HepG2 (cell line): Measurements from ENCODE around the gene SERPINE2. TPM values are rescaled to one million over a fixed set of nuclear protein-coding genes. Genes with fewer than 3 reads are reported as not detected.

ENCODE experiments used
- ATAC-seq: fragments of 200-7000 bp; cut with Tn5 transposase; 3 replicates; pipeline ENCODE4 v1.9.1; 2020; ENCODE audit warnings: mild to moderate bottlenecking, moderate library complexity
- BruUV-seq: library from RNA; stranded (reverse); fragments of 400-500 nt; replicated peaks from 2 replicates; lab custom pipeline; 2021; lab: Mats Ljungman, UMichigan
- CTCF ChIA-PET: fragments of 300-600 bp; formaldehyde crosslinking; extraction: SDS; loops from one replicate; lab custom pipeline; 2021; ENCODE audit warnings: low total read pairs, inconsistent platforms, low intra/inter-chr PET ratio; lab: Yijun Ruan, JAX
- POLR2A ChIA-PET: fragments of 350-600 bp; sonication (Branson Sonifier 250); formaldehyde crosslinking; loops from one replicate; lab custom pipeline; 2020; ENCODE audit warnings: antibody characterized with exemption, inconsistent platforms; lab: Yijun Ruan, JAX
- DNase-seq: peaks from one replicate; pipeline ENCODE4 v3.0.0-alpha.2; 2015; ENCODE audit warnings: low spot score
- FAIRE-seq: peaks from 3 replicates; lab custom pipeline; 2011; peaks lifted over from hg19 to GRCh38; lab: Jason Lieb, UNC
- H2AFZ ChIP-seq: one replicate; pipeline ENCODE4 v1.6.1; 2011; ENCODE audit warnings: low read length, inconsistent platforms
- H3K27ac ChIP-seq: fragments of 300-600 bp; 3 replicates; pipeline ENCODE4 v1.8.0; 2011; ENCODE audit warnings: mixed run types, mild to moderate bottlenecking, mixed read lengths, low read length, inconsistent platforms; ENCODE audit not compliant: insufficient read depth; ENCODE audit errors: extremely low read length
- H3K27me3 ChIP-seq, 2 experiments: fragments of 200-600 bp in 1 of 2; 2 replicates in 1 of 2; 3 replicates in 1 of 2; pipeline versions ENCODE4 v1.6.0 to v1.8.0; 2011; ENCODE audit warnings: low read length in 2 of 2, mild to moderate bottlenecking in 2 of 2, moderate library complexity in 2 of 2, inconsistent platforms in 1 of 2; ENCODE audit not compliant: insufficient read depth in 2 of 2, control insufficient read depth in 1 of 2
- H3K36me3 ChIP-seq, 2 experiments: fragments of 200-600 bp in 1 of 2; replicated peaks in 1 of 2; 2 replicates in 1 of 2; 3 replicates in 1 of 2; pipeline versions ENCODE4 v1.5.1 to v1.8.0; 2011; ENCODE audit warnings: low read length in 2 of 2, inconsistent platforms in 1 of 2; ENCODE audit not compliant: insufficient read depth in 2 of 2, control insufficient read depth in 1 of 2
- H3K4me1 ChIP-seq: 2 replicates; pipeline ENCODE4 v1.5.1; 2012; ENCODE audit warnings: low read length, inconsistent platforms; ENCODE audit not compliant: insufficient read depth
- H3K4me2 ChIP-seq: 2 replicates; pipeline ENCODE4 v1.6.0; 2011; ENCODE audit warnings: low read depth, low read length, inconsistent platforms
- H3K4me3 ChIP-seq, 3 experiments: fragments of 200-600 bp in 1 of 3; sonication (generic), shearing (Covaris generic) in 1 of 3; replicated peaks in 1 of 3; 2 replicates each; pipeline ENCODE4 v1.5.1; 2011 to 2016; ENCODE audit warnings: low read length in 3 of 3, inconsistent platforms in 2 of 3, low read depth in 2 of 3, mild to moderate bottlenecking in 2 of 3, control low read depth in 1 of 3, mixed read lengths in 1 of 3; ENCODE audit not compliant: insufficient read depth in 1 of 3
- H3K79me2 ChIP-seq: one replicate; pipeline ENCODE4 v1.6.1; 2011; ENCODE audit warnings: low read length, inconsistent platforms; ENCODE audit not compliant: insufficient read depth
- H3K9ac ChIP-seq: 2 replicates; pipeline ENCODE4 v1.6.0; 2011; ENCODE audit warnings: mild to moderate bottlenecking, low read depth, low read length, inconsistent platforms; ENCODE audit not compliant: insufficient read depth
- H3K9me3 ChIP-seq: 2 replicates; pipeline ENCODE4 v1.5.1; 2012; ENCODE audit warnings: mild to moderate bottlenecking, low read length
- H4K20me1 ChIP-seq: 2 replicates; pipeline ENCODE4 v1.6.0; 2011; ENCODE audit warnings: inconsistent platforms, mild to moderate bottlenecking, low read length, moderate library complexity; ENCODE audit not compliant: insufficient read depth
- AGO2 ChIP-seq: fragments of 200-400 bp; formaldehyde crosslinking; optimal IDR thresholded peaks from 2 replicates; pipeline ENCODE3; 2017; ENCODE audit warnings: mild to moderate bottlenecking, low read depth, low read length, moderate library complexity
- ASH2L ChIP-seq: fragments of 300-600, 200-600 bp; sonication (generic); IDR thresholded peaks from 2 replicates; pipeline ENCODE4 v1.7.0; 2017; ENCODE audit warnings: low read depth, mild to moderate bottlenecking, moderate library complexity, mixed read lengths, low read length; ENCODE audit not compliant: insufficient read length
- CEBPG ChIP-seq: IDR thresholded peaks from 2 replicates; pipeline ENCODE4 v1.6.1; 2016
- CHD4 ChIP-seq: fragments of 200-600 bp; sonication (generic); IDR thresholded peaks from 2 replicates; pipeline ENCODE4 v1.7.0; 2017; ENCODE audit warnings: mild to moderate bottlenecking, low read length, borderline replicate concordance
- FOXM1 ChIP-seq: sonication (generic); formaldehyde crosslinking; IDR thresholded peaks from 2 replicates; pipeline ENCODE4 v1.5.0; 2020; ENCODE audit warnings: missing genetic modification reagents
- FOXP1 ChIP-seq, 2 experiments: fragments of 450-650 bp in 1 of 2; IDR thresholded peaks; 2 replicates each; pipeline ENCODE4 v1.6.1; 2017 to 2018; ENCODE audit warnings: antibody characterized with exemption in 1 of 2
- GABPA ChIP-seq, 2 experiments: IDR thresholded peaks; 2 replicates each; pipeline ENCODE4 v1.6.1; 2011 to 2016; ENCODE audit warnings: low read depth in 2 of 2, low read length in 1 of 2, missing biosample characterization in 1 of 2, missing genetic modification characterization in 1 of 2
- GABPB1 ChIP-seq: IDR thresholded peaks from 2 replicates; pipeline ENCODE4 v1.6.1; 2016; ENCODE audit warnings: mild to moderate bottlenecking, missing genetic modification reagents, moderate library complexity, missing compliant biosample characterization
- PITX1 ChIP-seq: sonication (generic); formaldehyde crosslinking; IDR thresholded peaks from 2 replicates; pipeline ENCODE4 v1.5.1; 2020; ENCODE audit warnings: mild to moderate bottlenecking, missing genetic modification reagents
- RXRA ChIP-seq: sonication (generic); formaldehyde crosslinking; IDR thresholded peaks from 2 replicates; pipeline ENCODE4 v1.5.1; 2020; ENCODE audit warnings: missing genetic modification reagents
- YEATS4 ChIP-seq: sonication (generic); formaldehyde crosslinking; IDR thresholded peaks from 2 replicates; pipeline ENCODE4 v1.4.0; 2020; ENCODE audit warnings: missing genetic modification reagents, borderline replicate concordance
- ZNF841 ChIP-seq: sonication (generic); formaldehyde crosslinking; IDR thresholded peaks from 2 replicates; pipeline ENCODE4 v1.8.1; 2023; ENCODE audit warnings: missing genetic modification reagents, borderline replicate concordance
- ZNF850 ChIP-seq: sonication (generic); formaldehyde crosslinking; conservative IDR thresholded peaks from 2 replicates; pipeline ENCODE4 v1.9.0; 2021; ENCODE audit warnings: mild to moderate bottlenecking, missing genetic modification reagents
- WGBS: methylation state at CpG from one replicate; pipeline ENCODE4 v1.1.6; 2017; ENCODE audit warnings: low lambda C conversion rate; 5-methylcytosine and 5-hydroxymethylcytosine counted together
- in situ Hi-C: cut with HindIII; loops from 2 replicates; pipeline ENCODE4 v1.10.0; 2017; ENCODE audit warnings: low pct_unique_long_range_greater_than_20kb; ENCODE audit not compliant: extremely low pct_ligation_motif_present
- intact Hi-C: fragments of 100-400 bp; cut with micrococcal nuclease; formaldehyde crosslinking; loops from one replicate; pipeline ENCODE4 v1.10.0; 2022; ENCODE audit not compliant: unreplicated experiment
- polyA plus RNA-seq, 8 experiments: library from polyadenylated mRNA; depleted of rRNA in 3 of 8; stranded (reverse) in 7 of 8; unstranded in 1 of 8; fragments of >200 nt; fragmentation: Illumina TruSeq in 4 of 8; extraction: Trizol in 4 of 8; gene quantifications; 2 replicates each; pipeline versions ENCODE4 v1.2.1 to v1.2.3, GENCODE V29; 2011 to 2016; ENCODE audit warnings: low read depth in 4 of 8, missing spikeins in 1 of 8, mixed read lengths in 1 of 8; ENCODE audit not compliant: insufficient read depth in 1 of 8
- total RNA-seq, 5 experiments: library from RNA; depleted of rRNA; stranded (reverse); fragments of >200 nt; fragmentation: Illumina TruSeq; extraction: Trizol; gene quantifications; 2 replicates each; pipeline ENCODE4 v1.2.3, GENCODE V29; 2016; ENCODE audit warnings: low read depth in 1 of 5
- TF ChIP-seq, protein P1 (sequence below): IDR thresholded peaks from 2 replicates; pipeline ENCODE4 v1.4.0; 2020; ENCODE audit warnings: mild to moderate bottlenecking, missing genetic modification reagents
- TF ChIP-seq, protein P2 (sequence below): sonication (generic); formaldehyde crosslinking; IDR thresholded peaks from 2 replicates; pipeline ENCODE4 v1.8.1; 2023; ENCODE audit warnings: mild to moderate bottlenecking, missing genetic modification reagents
- TF ChIP-seq, protein P3 (sequence below): sonication (generic); formaldehyde crosslinking; IDR thresholded peaks from 2 replicates; pipeline ENCODE4 v1.5.0; 2020; ENCODE audit warnings: mild to moderate bottlenecking, missing genetic modification reagents, borderline replicate concordance

SERPINE2 gene
- total and polyA plus RNA-seq, 2 of the 13 experiments (the other 11 are each of a cell fraction or from before 2014, with no cell fraction given) = 7.9 to 18.1 TPM

DNA sequence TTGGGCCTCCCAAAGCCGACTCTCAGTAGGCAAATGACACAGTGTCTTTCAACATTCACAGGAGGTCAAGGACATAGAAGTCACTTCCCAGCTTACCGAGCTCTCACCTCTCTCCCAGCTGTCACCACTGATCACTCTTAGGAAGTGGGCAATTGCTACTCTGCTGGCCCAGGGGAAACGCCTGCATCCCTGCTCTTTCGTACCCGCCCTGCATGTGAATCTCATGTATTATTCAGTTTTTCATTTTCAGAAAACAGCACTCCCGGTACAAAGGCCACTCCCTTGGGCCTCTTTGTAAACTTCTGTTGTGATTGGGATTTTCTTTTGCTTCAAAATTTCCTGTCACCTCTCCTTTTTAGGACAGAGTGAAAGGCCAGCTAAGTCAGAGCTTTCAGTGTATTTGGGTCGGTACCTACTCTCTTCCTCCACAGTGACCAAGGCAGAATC, 66.4 kb downstream of the SERPINE2 start:
- ATAC-seq = peak; percentile 93
- ChIA-PET CTCF (interaction anchor here (1.0 to 4.6 kb wide), 2 partner anchors 21 to 311 kb away, joined by 3 to 120 read pairs; no protein-coding TSS in a partner anchor), POLR2A (interaction anchor here (0.9 to 1.1 kb wide), 3 partner anchors 17 to 312 kb away, joined by 3 to 4 read pairs (median 3); no protein-coding TSS in a partner anchor)
- no peaks in the 10 kb centered on the region for H4K20me1 ChIP-seq
- peak; percentile 28 for FAIRE-seq
- in situ Hi-C loops (no loop called here), intact Hi-C loops (loop anchor here (2.0 kb wide), 1 partner anchor 66 kb away; the partner anchor contains the start of gene SERPINE2)
- no peaks in the 10 kb centered on the region for H3K9me3 ChIP-seq
- H3K79me2 ChIP-seq = no peaks in the 10 kb centered on the region
- 0 out of 6 replicates have a peak overlapping the region, but pooled peaks of 1 of the 3 experiments have one; percentile 4 for H3K4me3 ChIP-seq
- H3K36me3 ChIP-seq = peaks cover 0 to 4% of the 10 kb centered on the region in 2 experiments; a peak in 2 of 5 replicates
- H2AFZ ChIP-seq = no peak overlapping the region
- H3K4me1 ChIP-seq = peaks cover 16% of the 10 kb centered on the region
- no TSS peak for BruUV-seq
- H3K9ac ChIP-seq = no peak overlapping the region
- H3K4me2 ChIP-seq = peak overlapping the region; percentile 59
- WGBS = 8% methylated on average over 7 of the region's 7 CpGs
- no peak overlapping the region for H3K27ac ChIP-seq
- no peaks in the 10 kb centered on the region for H3K27me3 ChIP-seq
- DNase-seq = peak; percentile 59
- TF ChIP-seq, protein P1, sequence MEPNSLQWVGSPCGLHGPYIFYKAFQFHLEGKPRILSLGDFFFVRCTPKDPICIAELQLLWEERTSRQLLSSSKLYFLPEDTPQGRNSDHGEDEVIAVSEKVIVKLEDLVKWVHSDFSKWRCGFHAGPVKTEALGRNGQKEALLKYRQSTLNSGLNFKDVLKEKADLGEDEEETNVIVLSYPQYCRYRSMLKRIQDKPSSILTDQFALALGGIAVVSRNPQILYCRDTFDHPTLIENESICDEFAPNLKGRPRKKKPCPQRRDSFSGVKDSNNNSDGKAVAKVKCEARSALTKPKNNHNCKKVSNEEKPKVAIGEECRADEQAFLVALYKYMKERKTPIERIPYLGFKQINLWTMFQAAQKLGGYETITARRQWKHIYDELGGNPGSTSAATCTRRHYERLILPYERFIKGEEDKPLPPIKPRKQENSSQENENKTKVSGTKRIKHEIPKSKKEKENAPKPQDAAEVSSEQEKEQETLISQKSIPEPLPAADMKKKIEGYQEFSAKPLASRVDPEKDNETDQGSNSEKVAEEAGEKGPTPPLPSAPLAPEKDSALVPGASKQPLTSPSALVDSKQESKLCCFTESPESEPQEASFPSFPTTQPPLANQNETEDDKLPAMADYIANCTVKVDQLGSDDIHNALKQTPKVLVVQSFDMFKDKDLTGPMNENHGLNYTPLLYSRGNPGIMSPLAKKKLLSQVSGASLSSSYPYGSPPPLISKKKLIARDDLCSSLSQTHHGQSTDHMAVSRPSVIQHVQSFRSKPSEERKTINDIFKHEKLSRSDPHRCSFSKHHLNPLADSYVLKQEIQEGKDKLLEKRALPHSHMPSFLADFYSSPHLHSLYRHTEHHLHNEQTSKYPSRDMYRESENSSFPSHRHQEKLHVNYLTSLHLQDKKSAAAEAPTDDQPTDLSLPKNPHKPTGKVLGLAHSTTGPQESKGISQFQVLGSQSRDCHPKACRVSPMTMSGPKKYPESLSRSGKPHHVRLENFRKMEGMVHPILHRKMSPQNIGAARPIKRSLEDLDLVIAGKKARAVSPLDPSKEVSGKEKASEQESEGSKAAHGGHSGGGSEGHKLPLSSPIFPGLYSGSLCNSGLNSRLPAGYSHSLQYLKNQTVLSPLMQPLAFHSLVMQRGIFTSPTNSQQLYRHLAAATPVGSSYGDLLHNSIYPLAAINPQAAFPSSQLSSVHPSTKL = peak; percentile 83
- peak; percentile 61; the same call in 1 of the 2 replicates for TF ChIP-seq RXRA (CRISPR knock-in tag)
- TF ChIP-seq ZNF841 (CRISPR knock-in tag) = no peak
- no peak; the same call in 1 of the 2 replicates for TF ChIP-seq GABPB1
- TF ChIP-seq GABPA (IDR thresholded peaks at IDR 0.05; ENCODE audit: low read depth, low read length) = no peak
- TF ChIP-seq GABPA (CRISPR knock-in tag; IDR thresholded peaks at IDR 0.05; ENCODE audit: low read depth) = peak; percentile 18; the same call in 1 of the 2 replicates
- no peak for TF ChIP-seq FOXM1 (CRISPR knock-in tag)
- TF ChIP-seq FOXP1 (IDR thresholded peaks at IDR 0.05) = no peak
- TF ChIP-seq FOXP1 (CRISPR knock-in tag; IDR thresholded peaks at IDR 0.05) = 0 out of 2 replicates have a peak, but pooled peaks have one; percentile 10
- TF ChIP-seq, protein P2, sequence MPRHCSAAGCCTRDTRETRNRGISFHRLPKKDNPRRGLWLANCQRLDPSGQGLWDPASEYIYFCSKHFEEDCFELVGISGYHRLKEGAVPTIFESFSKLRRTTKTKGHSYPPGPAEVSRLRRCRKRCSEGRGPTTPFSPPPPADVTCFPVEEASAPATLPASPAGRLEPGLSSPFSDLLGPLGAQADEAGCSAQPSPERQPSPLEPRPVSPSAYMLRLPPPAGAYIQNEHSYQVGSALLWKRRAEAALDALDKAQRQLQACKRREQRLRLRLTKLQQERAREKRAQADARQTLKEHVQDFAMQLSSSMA = no peak
- TF ChIP-seq AGO2 = no peak
- TF ChIP-seq, protein P3, sequence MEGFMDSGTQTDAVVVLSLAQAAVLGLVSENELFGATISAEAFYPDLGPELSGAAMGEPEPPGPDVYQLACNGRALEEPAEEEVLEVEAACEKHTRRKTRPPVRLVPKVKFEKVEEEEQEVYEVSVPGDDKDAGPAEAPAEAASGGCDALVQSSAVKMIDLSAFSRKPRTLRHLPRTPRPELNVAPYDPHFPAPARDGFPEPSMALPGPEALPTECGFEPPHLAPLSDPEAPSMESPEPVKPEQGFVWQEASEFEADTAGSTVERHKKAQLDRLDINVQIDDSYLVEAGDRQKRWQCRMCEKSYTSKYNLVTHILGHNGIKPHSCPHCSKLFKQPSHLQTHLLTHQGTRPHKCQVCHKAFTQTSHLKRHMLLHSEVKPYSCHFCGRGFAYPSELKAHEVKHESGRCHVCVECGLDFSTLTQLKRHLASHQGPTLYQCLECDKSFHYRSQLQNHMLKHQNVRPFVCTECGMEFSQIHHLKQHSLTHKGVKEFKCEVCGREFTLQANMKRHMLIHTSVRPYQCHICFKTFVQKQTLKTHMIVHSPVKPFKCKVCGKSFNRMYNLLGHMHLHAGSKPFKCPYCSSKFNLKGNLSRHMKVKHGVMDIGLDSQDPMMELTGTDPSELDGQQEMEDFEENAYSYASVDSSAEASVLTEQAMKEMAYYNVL (CRISPR knock-in tag) = no peak
- TF ChIP-seq PITX1 (CRISPR knock-in tag) = peak; percentile 21; the same call in 1 of the 2 replicates
- TF ChIP-seq ZNF850 (CRISPR knock-in tag) = no peak
- TF ChIP-seq CEBPG (CRISPR knock-in tag) = peak; percentile 50
- TF ChIP-seq CHD4 = no peak
- TF ChIP-seq ASH2L = peak; percentile 58
- TF ChIP-seq YEATS4 (CRISPR knock-in tag) = no peak
